Stimulated activated CD8-positive, alpha-beta memory T cell treated with anti-CD3 and anti-CD28 coated beads, Interleukin-7, amount 100 ng/mL, for 24 hours (primary cell): Measurements from ENCODE around the gene UFL1.

Source experiments
- DNase-seq: peaks from one replicate; pipeline ENCODE4 v3.0.0-alpha.2; 2020; ENCODE audit warnings: low read depth

Gene UFL1

DNA sequence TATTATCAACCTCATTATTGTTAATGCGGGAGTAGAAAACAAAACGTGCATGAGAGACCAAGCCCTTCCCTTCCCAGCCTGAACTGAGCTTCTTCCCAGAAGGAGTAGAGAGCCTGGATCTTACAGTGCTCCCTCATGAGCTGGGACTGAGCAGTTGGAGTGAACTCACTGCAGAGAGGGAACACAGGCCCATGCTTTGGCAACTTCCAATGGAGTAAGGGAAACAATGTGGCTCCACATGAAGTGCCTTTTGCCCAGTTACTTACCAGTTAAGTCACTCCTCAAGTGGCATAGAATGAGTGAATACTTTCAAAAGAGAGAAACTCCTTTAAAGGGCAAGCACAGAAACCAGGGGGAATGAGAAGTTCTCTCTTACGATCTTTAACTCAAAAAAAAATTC, 53.8 kb downstream of the UFL1 start:
- DNase-seq: no peak

DNA sequence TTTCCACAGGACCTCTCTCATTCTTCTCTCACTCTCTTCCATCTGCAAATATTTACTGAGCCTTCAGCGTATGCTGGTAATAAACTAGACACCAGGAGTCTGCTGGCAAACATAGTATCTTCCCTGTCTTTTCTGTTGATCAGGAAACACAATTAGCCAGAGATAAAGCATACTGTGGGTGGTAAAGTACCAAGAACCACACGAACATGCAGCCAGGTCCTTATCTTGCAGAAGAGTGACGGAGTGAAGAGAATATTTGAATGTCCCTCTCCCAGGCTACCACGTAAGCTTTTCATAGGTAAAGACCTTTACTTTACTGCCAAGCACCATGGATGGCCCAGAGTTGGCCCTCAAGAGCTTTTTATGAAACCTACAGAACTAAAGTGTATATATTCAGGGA, 54.6 kb downstream of the UFL1 start:
- DNase-seq: no peak

- no peak for DNase-seq
Observed at GRCh38 chr6:96582021-96582420, 60.4 kb downstream of the UFL1 start.

DNA sequence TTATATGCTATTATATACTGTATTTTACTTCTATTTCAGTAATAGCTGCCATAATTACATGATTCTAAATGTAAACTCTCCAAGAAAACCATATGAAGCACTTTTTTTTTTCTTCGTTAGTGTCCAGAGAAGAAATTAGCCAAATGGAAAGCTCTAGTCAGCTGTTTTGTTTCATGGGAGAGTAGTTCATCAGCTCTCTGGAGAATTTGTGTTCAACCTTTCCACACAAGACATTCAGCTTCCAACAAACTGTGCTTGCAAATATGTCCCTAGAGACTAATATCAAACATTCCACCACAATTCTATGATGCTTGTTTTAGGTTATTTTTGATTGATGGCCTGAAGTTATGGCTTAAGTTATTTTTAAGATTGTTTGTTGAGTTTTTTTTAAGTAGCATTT, 60.8 kb downstream of the UFL1 start:
- DNase-seq: no peak

DNA sequence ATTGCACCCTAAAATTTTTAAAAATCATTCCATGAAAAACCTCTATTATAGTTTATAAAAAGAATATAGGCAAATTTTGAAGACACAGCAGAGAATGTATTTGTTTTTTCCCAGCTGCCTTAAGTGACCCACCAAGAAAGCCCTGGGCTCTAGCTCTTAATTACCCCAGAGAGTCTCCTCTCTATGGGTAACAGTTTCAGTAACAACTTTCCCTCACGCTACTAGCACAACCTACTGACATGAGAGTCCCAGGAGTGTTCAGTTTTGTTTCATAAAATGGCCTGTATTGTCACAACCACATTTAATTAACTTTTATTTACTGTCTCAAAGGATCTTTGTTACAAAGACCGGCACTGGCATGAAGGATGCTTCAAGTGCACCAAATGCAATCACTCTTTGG, 82.8 kb downstream of the UFL1 start:
- no peak for DNase-seq
